Nephron progenitor cell (in vitro differentiated cells): Measurements from ENCODE around the gene IQGAP2.

Source experiments
- DNase-seq: peaks from one replicate; pipeline ENCODE4 v3.0.0; 2021
- H3K27ac Mint-ChIP-seq: 2 replicates; pipeline ENCODE4 v1.8.0; 2021; ENCODE audit warnings: mild to moderate bottlenecking, moderate library complexity, mixed read lengths
- H3K27me3 Mint-ChIP-seq: 2 replicates; pipeline ENCODE4 v1.8.0; 2021; ENCODE audit warnings: mild to moderate bottlenecking, low read depth, mixed read lengths; ENCODE audit not compliant: poor library complexity
- H3K36me3 Mint-ChIP-seq: 2 replicates; pipeline ENCODE4 v1.8.0; 2021; ENCODE audit warnings: low read depth, mixed read lengths
- H3K4me1 Mint-ChIP-seq: 2 replicates; pipeline ENCODE4 v1.8.0; 2021; ENCODE audit warnings: mixed read lengths
- H3K4me3 Mint-ChIP-seq: 2 replicates; pipeline ENCODE4 v1.8.0; 2021; ENCODE audit warnings: mild to moderate bottlenecking, moderate library complexity, mixed read lengths
- H3K9me3 Mint-ChIP-seq: 2 replicates; pipeline ENCODE4 v1.8.0; 2021; ENCODE audit warnings: mild to moderate bottlenecking, moderate library complexity, mixed read lengths
- TF ChIP-seq, protein P1 (sequence below): fragments of 200-600 bp; sonication (generic); IDR thresholded peaks from 2 replicates; pipeline ENCODE4 v1.5.0; 2021; ENCODE audit warnings: antibody characterized with exemption

Gene IQGAP2

DNA sequence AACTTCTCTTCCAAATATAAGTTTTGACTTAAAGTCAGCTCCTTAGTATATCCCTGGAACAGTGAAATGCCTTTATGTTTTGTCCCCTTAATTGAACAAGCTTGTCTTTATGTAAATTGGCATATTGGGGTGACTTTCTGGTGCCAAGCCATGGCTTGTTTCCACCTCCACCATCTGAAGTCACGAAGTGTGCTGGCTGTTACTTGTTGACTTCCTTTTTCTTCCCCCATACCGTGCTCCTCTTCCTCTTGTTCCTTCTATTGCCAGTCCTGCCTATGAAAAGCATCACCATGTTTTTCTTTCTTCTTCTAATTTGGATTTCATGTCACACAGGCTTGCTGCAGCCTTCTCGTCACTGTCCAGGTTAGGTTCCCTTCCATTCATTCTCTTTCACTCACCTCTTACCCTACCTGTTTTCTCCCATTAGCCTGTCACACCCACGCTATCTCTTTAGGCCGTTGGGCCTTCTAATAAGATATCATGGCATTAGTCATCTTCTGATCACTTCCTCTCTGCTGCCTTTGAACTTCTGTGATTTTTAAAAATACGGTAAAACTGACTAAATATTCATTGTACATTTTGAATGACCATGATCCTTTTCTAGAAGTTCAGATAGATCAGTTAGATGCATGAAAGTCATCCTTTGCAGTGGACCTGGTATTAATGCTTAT is 48.1 kb downstream of the IQGAP2 start:
- H3K4me3 Mint-ChIP-seq: no peak overlapping the region
- DNase-seq: no peak

DNA sequence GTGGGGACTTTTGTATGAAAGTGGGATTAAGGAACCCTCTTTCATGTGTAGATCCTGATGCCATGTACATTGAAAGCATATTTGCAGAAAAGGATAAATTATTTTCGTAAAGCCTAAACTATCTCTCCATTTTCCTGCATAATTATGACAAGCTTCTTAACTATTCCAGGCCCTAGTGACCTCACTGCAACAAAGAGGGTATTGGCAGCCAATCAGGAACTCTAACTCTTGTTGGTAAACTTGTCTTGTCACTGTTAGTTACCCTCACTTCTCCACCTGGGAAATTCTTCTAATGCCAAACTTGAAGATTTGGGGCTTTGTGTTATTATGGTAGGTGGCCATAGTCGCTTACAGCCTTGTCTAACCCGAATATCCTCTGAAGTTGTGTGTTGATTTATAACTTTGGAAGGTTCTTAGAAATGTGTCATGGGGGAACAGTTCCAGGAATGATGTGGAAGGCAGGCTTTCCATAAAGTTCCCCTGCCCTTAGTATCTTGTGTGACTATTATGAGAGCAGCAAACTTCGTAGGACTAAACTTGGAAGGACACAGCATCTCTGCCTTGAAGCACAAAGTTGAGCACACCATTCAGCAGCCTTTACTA is 52.5 kb downstream of the IQGAP2 start:
- Mint-ChIP-seq H3K36me3 (peaks cover 9% of the 10 kb centered on the region), H3K27me3 (no peaks in the 10 kb centered on the region), H3K4me1 (peaks cover 12% of the 10 kb centered on the region), H3K4me3 (no peak overlapping the region), H3K9me3 (no peaks in the 10 kb centered on the region), H3K27ac (no peak overlapping the region)
- TF ChIP-seq, protein P1, sequence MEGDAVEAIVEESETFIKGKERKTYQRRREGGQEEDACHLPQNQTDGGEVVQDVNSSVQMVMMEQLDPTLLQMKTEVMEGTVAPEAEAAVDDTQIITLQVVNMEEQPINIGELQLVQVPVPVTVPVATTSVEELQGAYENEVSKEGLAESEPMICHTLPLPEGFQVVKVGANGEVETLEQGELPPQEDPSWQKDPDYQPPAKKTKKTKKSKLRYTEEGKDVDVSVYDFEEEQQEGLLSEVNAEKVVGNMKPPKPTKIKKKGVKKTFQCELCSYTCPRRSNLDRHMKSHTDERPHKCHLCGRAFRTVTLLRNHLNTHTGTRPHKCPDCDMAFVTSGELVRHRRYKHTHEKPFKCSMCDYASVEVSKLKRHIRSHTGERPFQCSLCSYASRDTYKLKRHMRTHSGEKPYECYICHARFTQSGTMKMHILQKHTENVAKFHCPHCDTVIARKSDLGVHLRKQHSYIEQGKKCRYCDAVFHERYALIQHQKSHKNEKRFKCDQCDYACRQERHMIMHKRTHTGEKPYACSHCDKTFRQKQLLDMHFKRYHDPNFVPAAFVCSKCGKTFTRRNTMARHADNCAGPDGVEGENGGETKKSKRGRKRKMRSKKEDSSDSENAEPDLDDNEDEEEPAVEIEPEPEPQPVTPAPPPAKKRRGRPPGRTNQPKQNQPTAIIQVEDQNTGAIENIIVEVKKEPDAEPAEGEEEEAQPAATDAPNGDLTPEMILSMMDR: no peak
- no peak for DNase-seq

More for the DNA sequence above, 48.1 kb downstream of the IQGAP2 start:
- Mint-ChIP-seq H3K36me3 (peaks cover 20% of the 10 kb centered on the region), H3K4me1 (peaks cover 10% of the 10 kb centered on the region), H3K9me3 (no peaks in the 10 kb centered on the region), H3K27ac (peak overlapping the region; percentile 1), H3K27me3 (no peaks in the 10 kb centered on the region)
- TF ChIP-seq, protein P1: no peak

DNA sequence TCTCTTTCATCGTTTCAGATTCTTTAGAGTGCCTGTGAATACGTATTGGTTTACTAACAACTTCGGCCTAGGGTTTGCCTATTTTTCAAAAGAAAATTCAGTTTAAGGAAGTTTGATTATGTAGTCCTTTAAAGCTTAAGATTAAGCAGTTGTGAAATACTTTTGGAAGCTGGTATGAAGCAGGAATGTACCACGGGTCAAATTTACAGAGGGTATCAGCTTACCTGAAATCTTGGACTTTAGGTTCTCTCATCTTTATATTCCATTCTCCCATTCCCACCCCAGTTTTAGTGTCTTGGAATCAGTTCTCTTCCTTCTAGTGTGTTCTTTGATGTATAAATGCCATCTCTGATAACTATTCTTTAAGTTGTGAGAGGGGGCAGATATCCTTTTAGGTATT is 53.2 kb downstream of the IQGAP2 start:
- H3K4me1 Mint-ChIP-seq: peaks cover 12% of the 10 kb centered on the region
- no peak overlapping the region for H3K27ac Mint-ChIP-seq
- no peak for DNase-seq
- no peaks in the 10 kb centered on the region for H3K9me3 Mint-ChIP-seq
- peaks cover 10% of the 10 kb centered on the region for H3K36me3 Mint-ChIP-seq
- TF ChIP-seq, protein P1: no peak
- H3K27me3 Mint-ChIP-seq: no peaks in the 10 kb centered on the region
- H3K4me3 Mint-ChIP-seq: no peak overlapping the region

DNA sequence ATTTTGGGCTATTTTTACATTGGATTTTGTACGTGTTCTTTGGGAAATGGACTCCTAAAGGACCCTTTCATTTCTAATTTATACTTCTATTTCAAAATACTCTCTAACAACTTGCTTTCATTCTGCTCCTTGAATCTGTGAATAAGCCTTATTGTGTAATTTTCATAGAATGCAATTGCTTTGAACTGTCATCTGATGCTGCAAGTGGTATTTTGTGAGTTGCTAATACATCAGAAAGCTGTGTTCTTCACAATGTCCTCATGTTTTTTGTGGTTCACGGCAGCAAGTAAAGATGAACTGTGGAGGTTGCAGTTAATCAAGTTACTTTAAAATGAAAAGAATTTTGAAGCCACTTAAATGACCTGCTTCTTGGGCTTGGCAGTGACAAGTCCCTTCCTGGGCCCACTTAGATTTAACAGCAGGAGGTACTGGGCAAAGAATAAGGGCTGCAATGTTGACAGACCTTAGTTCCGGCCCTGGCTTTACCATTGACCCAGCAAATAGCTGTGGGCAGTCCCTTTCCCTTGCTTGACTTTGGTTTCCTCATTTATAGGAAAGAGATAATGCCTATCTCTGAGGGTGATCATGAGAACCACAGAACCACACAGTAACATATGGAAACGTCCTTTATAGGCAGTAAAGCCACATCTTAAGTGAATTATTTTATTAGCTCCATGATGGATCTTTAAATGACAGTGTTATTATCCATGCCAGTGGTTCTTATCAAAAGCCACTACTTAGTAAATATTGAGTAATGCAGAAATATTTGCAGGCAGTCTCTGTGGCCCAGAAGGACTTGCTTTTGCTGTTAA is 54.8 kb downstream of the IQGAP2 start:
- TF ChIP-seq, protein P1: no peak
- H3K9me3 Mint-ChIP-seq: no peaks in the 10 kb centered on the region
- H3K4me1 Mint-ChIP-seq: peaks cover 12% of the 10 kb centered on the region
- H3K36me3 Mint-ChIP-seq: peaks cover 25% of the 10 kb centered on the region
- no peaks in the 10 kb centered on the region for H3K27me3 Mint-ChIP-seq
- no peak for DNase-seq
- no peak overlapping the region for H3K27ac Mint-ChIP-seq
- H3K4me3 Mint-ChIP-seq: no peak overlapping the region

DNA sequence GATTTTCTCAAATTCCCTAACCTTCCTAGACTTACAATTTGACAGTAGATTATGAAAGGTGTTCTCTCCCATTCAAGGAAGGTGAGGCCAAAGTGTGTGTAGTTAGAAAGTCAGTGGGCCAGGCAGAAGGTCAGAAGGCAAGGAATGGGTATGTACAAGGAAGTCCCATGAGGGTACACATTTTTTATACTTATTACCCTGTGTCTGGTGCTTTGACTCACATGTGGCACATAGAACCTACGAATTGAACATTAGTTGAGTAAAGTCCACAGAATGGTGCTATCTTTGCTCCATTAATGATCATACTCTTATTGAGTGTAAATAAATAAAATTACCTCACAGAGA is 55.4 kb downstream of the IQGAP2 start:
- no peaks in the 10 kb centered on the region for H3K9me3 Mint-ChIP-seq
- H3K36me3 Mint-ChIP-seq: peaks cover 26% of the 10 kb centered on the region
- H3K4me1 Mint-ChIP-seq: peaks cover 12% of the 10 kb centered on the region
- no peak for DNase-seq
- TF ChIP-seq, protein P1: no peak
- H3K27ac Mint-ChIP-seq: no peak overlapping the region
- H3K27me3 Mint-ChIP-seq: no peaks in the 10 kb centered on the region
- no peak overlapping the region for H3K4me3 Mint-ChIP-seq
